ENCODE results near the gene HAND2.

DNA sequence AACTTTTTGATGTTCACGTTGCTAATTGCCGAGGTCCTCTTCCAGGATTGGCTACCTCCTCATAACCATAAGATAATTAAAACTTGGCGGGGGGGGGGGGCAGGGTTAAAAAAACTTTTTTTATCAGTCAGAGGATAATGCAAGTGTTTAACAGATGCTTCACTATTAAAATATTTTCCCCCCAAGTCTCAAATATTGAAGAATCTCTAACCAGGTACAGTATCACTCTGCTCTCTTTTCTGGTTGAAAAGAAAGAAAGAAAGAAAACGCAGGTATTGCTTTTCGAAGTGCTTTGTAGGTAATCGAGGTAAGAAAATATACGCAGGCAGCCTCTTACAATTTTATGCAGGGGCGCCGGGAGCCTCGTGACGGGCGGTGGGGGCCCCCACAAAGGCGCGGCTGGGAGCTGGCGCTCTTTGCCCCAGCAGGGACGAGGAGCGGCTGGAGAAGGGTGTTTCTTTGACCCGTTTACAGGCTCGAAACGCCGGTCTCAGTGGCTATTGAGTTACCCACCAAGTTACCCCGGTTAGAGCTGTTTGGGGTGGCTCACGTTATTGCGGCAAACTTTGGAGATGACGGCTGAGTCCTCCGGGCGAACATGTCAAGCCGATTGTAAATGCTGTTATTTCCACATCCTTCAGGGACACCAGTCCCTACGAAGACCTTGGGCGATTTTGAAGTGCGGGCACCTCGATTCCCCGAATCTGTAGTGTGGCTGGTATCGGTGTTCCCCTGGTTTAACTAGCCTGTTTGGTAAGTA lies 477 bp upstream of the HAND2 start:
- TF ChIP-seq, protein P1, sequence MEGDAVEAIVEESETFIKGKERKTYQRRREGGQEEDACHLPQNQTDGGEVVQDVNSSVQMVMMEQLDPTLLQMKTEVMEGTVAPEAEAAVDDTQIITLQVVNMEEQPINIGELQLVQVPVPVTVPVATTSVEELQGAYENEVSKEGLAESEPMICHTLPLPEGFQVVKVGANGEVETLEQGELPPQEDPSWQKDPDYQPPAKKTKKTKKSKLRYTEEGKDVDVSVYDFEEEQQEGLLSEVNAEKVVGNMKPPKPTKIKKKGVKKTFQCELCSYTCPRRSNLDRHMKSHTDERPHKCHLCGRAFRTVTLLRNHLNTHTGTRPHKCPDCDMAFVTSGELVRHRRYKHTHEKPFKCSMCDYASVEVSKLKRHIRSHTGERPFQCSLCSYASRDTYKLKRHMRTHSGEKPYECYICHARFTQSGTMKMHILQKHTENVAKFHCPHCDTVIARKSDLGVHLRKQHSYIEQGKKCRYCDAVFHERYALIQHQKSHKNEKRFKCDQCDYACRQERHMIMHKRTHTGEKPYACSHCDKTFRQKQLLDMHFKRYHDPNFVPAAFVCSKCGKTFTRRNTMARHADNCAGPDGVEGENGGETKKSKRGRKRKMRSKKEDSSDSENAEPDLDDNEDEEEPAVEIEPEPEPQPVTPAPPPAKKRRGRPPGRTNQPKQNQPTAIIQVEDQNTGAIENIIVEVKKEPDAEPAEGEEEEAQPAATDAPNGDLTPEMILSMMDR (conservative IDR thresholded peaks at IDR 0.05), result no peak
- no peak for TF ChIP-seq EZH2 (IDR thresholded peaks at IDR 0.05; ENCODE audit: low read depth)
